GM12878 (cell line): Measurements from ENCODE around the gene SRCAP. TPM values are rescaled to one million over a fixed set of nuclear protein-coding genes. Genes with fewer than 3 reads are reported as not detected.

Source experiments
- ATAC-seq: fragments of 200-7000 bp; cut with Tn5 transposase; 3 replicates; pipeline ENCODE4 v1.9.1; 2020; ENCODE audit warnings: mild to moderate bottlenecking, moderate library complexity
- BruUV-seq: library from RNA; stranded (reverse); fragments of 400-500 nt; replicated peaks from 2 replicates; lab custom pipeline; 2021; lab: Mats Ljungman, UMichigan
- CTCF ChIA-PET: fragments of 300-600 bp; sonication (Branson Sonifier 250); formaldehyde crosslinking; extraction: SDS; loops from one replicate; lab custom pipeline; 2021; ENCODE audit warnings: inconsistent platforms; lab: Yijun Ruan, JAX
- POLR2A ChIA-PET: fragments of 350-600 bp; formaldehyde crosslinking; extraction: SDS; loops from one replicate; lab custom pipeline; 2021; ENCODE audit warnings: inconsistent platforms; lab: Charles Lee
- RAD21 ChIA-PET: fragments of 300-600 bp; sonication (Branson Sonifier 250); formaldehyde crosslinking; loops from one replicate; lab custom pipeline; 2023; ENCODE audit warnings: antibody characterized with exemption; ENCODE audit not compliant: unreplicated experiment; lab: Charles Lee
- SMC1A ChIA-PET: fragments of 300-600 bp; sonication (Branson Sonifier 250); formaldehyde crosslinking; loops from one replicate; lab custom pipeline; 2023; ENCODE audit not compliant: unreplicated experiment, uncharacterized antibody; lab: Charles Lee
- DNase-seq: peaks from one replicate; pipeline ENCODE4 v3.0.0-alpha.2; 2011; ENCODE audit warnings: low read depth, low spot score
- FAIRE-seq: peaks from 3 replicates; lab custom pipeline; 2011; peaks lifted over from hg19 to GRCh38; lab: Jason Lieb, UNC
- H2AFZ ChIP-seq: 2 replicates; pipeline ENCODE4 v1.6.0; 2011; ENCODE audit warnings: low read depth, low read length, control low read depth; ENCODE audit not compliant: control insufficient read depth
- H3K27ac ChIP-seq: 2 replicates; pipeline ENCODE4 v1.5.1; 2011; ENCODE audit warnings: control low read depth; ENCODE audit not compliant: control insufficient read depth, insufficient read depth
- H3K27me3 ChIP-seq, 2 experiments: replicated peaks in 1 of 2; 2 replicates each; pipeline versions ENCODE4 v1.6.0 to v1.6.1; 2011; ENCODE audit warnings: low read length in 1 of 2; ENCODE audit not compliant: control insufficient read depth in 2 of 2, insufficient read depth in 2 of 2
- H3K36me3 ChIP-seq, 2 experiments: 2 replicates each; pipeline ENCODE4 v1.5.1; 2011; ENCODE audit warnings: low read length in 1 of 2; ENCODE audit not compliant: control insufficient read depth in 2 of 2, insufficient read depth in 2 of 2
- H3K4me1 ChIP-seq: 2 replicates; pipeline ENCODE4 v1.6.1; 2011; ENCODE audit warnings: mild to moderate bottlenecking, low read length, moderate library complexity, mixed read lengths; ENCODE audit not compliant: control insufficient read depth, insufficient read depth
- H3K4me2 ChIP-seq: 2 replicates; pipeline ENCODE4 v1.6.0; 2011; ENCODE audit warnings: control low read depth; ENCODE audit not compliant: control insufficient read depth, insufficient read depth
- H3K4me3 ChIP-seq: fragments of 200-600 bp; sonication (generic); 2 replicates; pipeline ENCODE4 v1.5.1; 2016
- H3K79me2 ChIP-seq: 2 replicates; pipeline ENCODE4 v1.6.0; 2011; ENCODE audit warnings: low read length; ENCODE audit not compliant: control insufficient read depth, insufficient read depth
- H3K9ac ChIP-seq: 2 replicates; pipeline ENCODE4 v1.8.0; 2011; ENCODE audit warnings: low read length, control low read depth, mixed read lengths; ENCODE audit not compliant: control insufficient read depth, insufficient read depth
- H3K9me3 ChIP-seq: replicated peaks from 3 replicates; pipeline ENCODE4 v1.5.1; 2011; ENCODE audit warnings: mild to moderate bottlenecking, low read length; ENCODE audit not compliant: control insufficient read depth, insufficient read depth
- H4K20me1 ChIP-seq: 2 replicates; pipeline ENCODE4 v1.6.0; 2011; ENCODE audit not compliant: control insufficient read depth, insufficient read depth
- ATF3 ChIP-seq: IDR thresholded peaks from 2 replicates; pipeline ENCODE4 v1.6.1; 2011; ENCODE audit warnings: low read depth, mild to moderate bottlenecking, low read length, moderate library complexity, borderline replicate concordance; ENCODE audit errors: extremely low read depth
- BACH1 ChIP-seq: fragments of 450-650 bp; IDR thresholded peaks from 2 replicates; pipeline ENCODE4 v1.6.1; 2017; ENCODE audit warnings: mild to moderate bottlenecking, borderline replicate concordance
- CTCF ChIP-seq, 3 experiments: IDR thresholded peaks in 2 of 3; conservative IDR thresholded peaks in 1 of 3; 2 replicates each; pipeline ENCODE4 v1.5.1; 2011; ENCODE audit warnings: low read depth in 3 of 3, low read length in 3 of 3, mild to moderate bottlenecking in 3 of 3, control low read depth in 2 of 3, moderate library complexity in 2 of 3, inconsistent platforms in 1 of 3, mixed read lengths in 1 of 3; ENCODE audit not compliant: control insufficient read depth in 2 of 3, insufficient read depth in 1 of 3; ENCODE audit errors: extremely low read depth in 1 of 3
- LARP7 ChIP-seq: fragments of 450-650 bp; IDR thresholded peaks from 2 replicates; pipeline ENCODE4 v1.6.1; 2017; ENCODE audit warnings: mild to moderate bottlenecking
- PML ChIP-seq: IDR thresholded peaks from 2 replicates; pipeline ENCODE4 v1.6.1; 2012; ENCODE audit warnings: low read length, inconsistent platforms
- POLR2AphosphoS5 ChIP-seq: IDR thresholded peaks from 2 replicates; pipeline ENCODE4 v1.6.1; 2011; ENCODE audit warnings: mild to moderate bottlenecking, low read length, inconsistent platforms
- RAD51 ChIP-seq: fragments of 450-650 bp; IDR thresholded peaks from 2 replicates; pipeline ENCODE4 v1.6.1; 2016; ENCODE audit warnings: moderate library complexity, mild to moderate bottlenecking, inconsistent platforms
- SRF ChIP-seq, 2 experiments: IDR thresholded peaks; 2 replicates each; pipeline ENCODE4 v1.6.1; 2011; ENCODE audit warnings: low read depth in 2 of 2, low read length in 2 of 2, mild to moderate bottlenecking in 1 of 2, moderate library complexity in 1 of 2
- TCF12 ChIP-seq: IDR thresholded peaks from 2 replicates; pipeline ENCODE4 v1.6.1; 2011; ENCODE audit warnings: low read depth, mild to moderate bottlenecking, low read length
- WGBS: methylation state at CpG from one replicate; pipeline ENCODE4 v1.1.6; 2016; ENCODE audit warnings: low lambda C conversion rate; ENCODE audit not compliant: insufficient replicate concordance, insufficient coverage; ENCODE audit errors: missing lambda C conversion rate; 5-methylcytosine and 5-hydroxymethylcytosine counted together
- in situ Hi-C: fragments of 300-500 bp; cut with MboI; formaldehyde crosslinking; loops from 9 replicates; pipeline ENCODE4 v1.14.3; 2018; ENCODE audit warnings: mixed read lengths
- intact Hi-C: fragments of 100-400 bp; cut with micrococcal nuclease; formaldehyde crosslinking; loops from one replicate; pipeline ENCODE4 v1.14.2; 2022; ENCODE audit not compliant: unreplicated experiment
- polyA plus RNA-seq, 11 experiments: library from polyadenylated mRNA; depleted of rRNA in 4 of 11; unstranded in 6 of 11; stranded (reverse) in 5 of 11; fragments of >200 nt; fragmentation: Nextera tagmentation in 4 of 11; fragmentation: Illumina TruSeq in 1 of 11; extraction: Ambion mirVana in 4 of 11; extraction: Trizol in 1 of 11; gene quantifications; 1 replicate in 1 of 11; 2 replicates in 10 of 11; pipeline versions ENCODE4 v1.2.1 to v1.2.3, GENCODE V29; 2011 to 2016; ENCODE audit warnings: inconsistent platforms in 2 of 11, missing spikeins in 2 of 11, low read depth in 1 of 11
- total RNA-seq, 4 experiments: library from RNA; depleted of rRNA in 3 of 4; stranded (reverse); fragments of >200 nt in 3 of 4; fragmentation: Illumina TruSeq in 1 of 4; extraction: Trizol in 1 of 4; gene quantifications; 2 replicates each; pipeline versions ENCODE4 v1.2.1 to v1.2.3, GENCODE V29; 2013 to 2021
- TF ChIP-seq, protein P1 (sequence below): IDR thresholded peaks from 2 replicates; pipeline ENCODE4 v1.6.1; 2012; ENCODE audit warnings: low read length, inconsistent platforms

The SRCAP gene
- total and polyA plus RNA-seq, 10 of the 15 experiments (the other 5 are each of a cell fraction or from before 2014, with no cell fraction given), result 0.24 to 58.4 (median 11.6) TPM

GRCh38 chr16:30677931-30678585 lies 20.9 kb upstream of the SRCAP start:
- no TSS peak for BruUV-seq
- Histone ChIP-seq H3K4me2 (no peak overlapping the region), H2AFZ (no peak overlapping the region), H3K9me3 (no peaks in the 10 kb centered on the region), H3K27ac (no peak overlapping the region), H3K4me1 (no peaks in the 10 kb centered on the region), H3K27me3 (no peaks in the 10 kb centered on the region), H4K20me1 (no peaks in the 10 kb centered on the region), H3K36me3 (no peaks in the 10 kb centered on the region), H3K79me2 (no peaks in the 10 kb centered on the region), H3K4me3 (no peak overlapping the region), H3K9ac (no peak overlapping the region)
- in situ Hi-C loops, result no loop called here
- intact Hi-C loops, result no loop called here
- POLR2A ChIA-PET, result interaction anchor here (0.6 kb wide), 2 partner anchors 18 to 44 kb away, joined by 3 read pairs; no protein-coding TSS in a partner anchor
- TF ChIP-seq BACH1 (no peak), POLR2AphosphoS5 (no peak), SRF (IDR thresholded peaks at IDR 0.05; ENCODE audit: low read depth in 2 of 2, low read length in 2 of 2) (no peak), LARP7 (no peak), ATF3 (no peak), RAD51 (no peak), PML (no peak), CTCF (IDR thresholded peaks at IDR 0.05 in 2 of 3, conservative IDR thresholded peaks at IDR 0.05 in 1 of 3; ENCODE audit: control insufficient read depth in 2 of 3, extremely low read depth in 1 of 3, insufficient read depth in 1 of 3, low read depth in 3 of 3, low read length in 3 of 3) (no peak), TCF12 (no peak)
- TF ChIP-seq, protein P1, sequence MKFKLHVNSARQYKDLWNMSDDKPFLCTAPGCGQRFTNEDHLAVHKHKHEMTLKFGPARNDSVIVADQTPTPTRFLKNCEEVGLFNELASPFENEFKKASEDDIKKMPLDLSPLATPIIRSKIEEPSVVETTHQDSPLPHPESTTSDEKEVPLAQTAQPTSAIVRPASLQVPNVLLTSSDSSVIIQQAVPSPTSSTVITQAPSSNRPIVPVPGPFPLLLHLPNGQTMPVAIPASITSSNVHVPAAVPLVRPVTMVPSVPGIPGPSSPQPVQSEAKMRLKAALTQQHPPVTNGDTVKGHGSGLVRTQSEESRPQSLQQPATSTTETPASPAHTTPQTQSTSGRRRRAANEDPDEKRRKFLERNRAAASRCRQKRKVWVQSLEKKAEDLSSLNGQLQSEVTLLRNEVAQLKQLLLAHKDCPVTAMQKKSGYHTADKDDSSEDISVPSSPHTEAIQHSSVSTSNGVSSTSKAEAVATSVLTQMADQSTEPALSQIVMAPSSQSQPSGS, result no peak
- ATAC-seq (no peak), DNase-seq (no peak), FAIRE-seq (no peak)
- SMC1A ChIA-PET, result interaction anchor here (0.7 to 1.4 kb wide), 2 partner anchors 12 to 168 kb away, joined by 3 to 5 read pairs; no protein-coding TSS in a partner anchor
- CTCF ChIA-PET, result interaction anchor here (0.6 to 1.3 kb wide), 4 partner anchors 15 to 586 kb away, joined by 3 to 4 read pairs (median 3); partner anchors contain the start of gene TBX6
- WGBS, result 30% methylated on average over 11 of the region's 11 CpGs
- RAD21 ChIA-PET, result no interaction called here
